Measurements from ENCODE around the gene EAPP.
"Not testable (repeated sequence)": the region's sequence is repeated elsewhere in the genome, so short reads cannot be mapped to it uniquely, and the experiment has no call there.

EAPP gene

GRCh38 chr14:34549276-34549966 is 9.9 kb upstream of the EAPP start:
- H3K27me3 Mint-ChIP-seq; intact Hi-C loops (cut with micrococcal nuclease); H3K9me3 Mint-ChIP-seq; H3K36me3 Mint-ChIP-seq (ENCODE audit: low read depth); H3K27ac Mint-ChIP-seq; H3K4me3 Mint-ChIP-seq: not testable (repeated sequence)
- peaks cover 32% of the 10 kb centered on the region for H3K4me1 Mint-ChIP-seq (ENCODE audit: low read depth)

- Mint-ChIP-seq H3K9me3 (no peaks in the 10 kb centered on the region), H3K4me3 (peak overlapping the region; percentile 17), H3K4me1 (ENCODE audit: low read depth) (peaks cover 26% of the 10 kb centered on the region), H3K36me3 (ENCODE audit: low read depth) (no peaks in the 10 kb centered on the region), H3K27me3 (no peaks in the 10 kb centered on the region), H3K27ac (peak overlapping the region; percentile 58)
- intact Hi-C loops (cut with micrococcal nuclease): no loop called here
Measured at GRCh38 chr14:34548472-34548981, 9.0 kb upstream of the EAPP start.

GRCh38 chr14:34547136-34547520 is 7.6 kb upstream of the EAPP start:
- intact Hi-C loops (cut with micrococcal nuclease): not testable (repeated sequence)

GRCh38 chr14:34546272-34547135 is 7.0 kb upstream of the EAPP start:
- H3K36me3 Mint-ChIP-seq (ENCODE audit: low read depth); intact Hi-C loops (cut with micrococcal nuclease); H3K27ac Mint-ChIP-seq; H3K4me3 Mint-ChIP-seq; H3K27me3 Mint-ChIP-seq; H3K9me3 Mint-ChIP-seq: not testable (repeated sequence)
- H3K4me1 Mint-ChIP-seq (ENCODE audit: low read depth): peaks cover 21% of the 10 kb centered on the region

More at GRCh38 chr14:34547136-34547520, 7.6 kb upstream of the EAPP start:
- H3K4me1 Mint-ChIP-seq (ENCODE audit: low read depth): peaks cover 26% of the 10 kb centered on the region
- H3K9me3 Mint-ChIP-seq; H3K36me3 Mint-ChIP-seq (ENCODE audit: low read depth); H3K27ac Mint-ChIP-seq; H3K27me3 Mint-ChIP-seq; H3K4me3 Mint-ChIP-seq: not testable (repeated sequence)

GRCh38 chr14:34540181-34541059 is 919 bp upstream of the EAPP start:
- H3K4me1 Mint-ChIP-seq (ENCODE audit: low read depth); H3K9me3 Mint-ChIP-seq; intact Hi-C loops (cut with micrococcal nuclease); H3K27me3 Mint-ChIP-seq: not testable (repeated sequence)
- H3K4me3 Mint-ChIP-seq: peak overlapping the region; percentile 97
- peak overlapping the region; percentile 99 for H3K27ac Mint-ChIP-seq
- peaks cover 25% of the 10 kb centered on the region for H3K36me3 Mint-ChIP-seq (ENCODE audit: low read depth)

GRCh38 chr14:34538871-34539406 is 562 bp downstream of the EAPP start:
- peak overlapping the region; percentile 99 for H3K27ac Mint-ChIP-seq
- H3K4me3 Mint-ChIP-seq: peak overlapping the region; percentile 97
- peaks cover 40% of the 10 kb centered on the region for H3K36me3 Mint-ChIP-seq (ENCODE audit: low read depth)

GRCh38 chr14:34538096-34538495 is 1.4 kb downstream of the EAPP start:
- peaks cover 48% of the 10 kb centered on the region for H3K36me3 Mint-ChIP-seq (ENCODE audit: low read depth)
- peak overlapping the region; percentile 32 for H3K4me3 Mint-ChIP-seq
- intact Hi-C loops (cut with micrococcal nuclease): loop anchor here (5.0 kb wide), 2 partner anchors 76 to 206 kb away; partner anchors contain the start of gene SPTSSA
- not testable (repeated sequence) for H3K27ac Mint-ChIP-seq; H3K4me1 Mint-ChIP-seq (ENCODE audit: low read depth); H3K27me3 Mint-ChIP-seq; H3K9me3 Mint-ChIP-seq

More at GRCh38 chr14:34538871-34539406, 562 bp downstream of the EAPP start:
- H3K9me3 Mint-ChIP-seq: no peaks in the 10 kb centered on the region
- peaks cover 9% of the 10 kb centered on the region for H3K4me1 Mint-ChIP-seq (ENCODE audit: low read depth)
- H3K27me3 Mint-ChIP-seq: no peaks in the 10 kb centered on the region
- intact Hi-C loops (cut with micrococcal nuclease): loop anchor here (5.0 kb wide), 2 partner anchors 77 to 207 kb away; partner anchors contain the start of gene SPTSSA

- no peaks in the 10 kb centered on the region for H3K27me3 Mint-ChIP-seq
- no peak overlapping the region for H3K27ac Mint-ChIP-seq
- no peak overlapping the region for H3K4me3 Mint-ChIP-seq
- intact Hi-C loops (cut with micrococcal nuclease): loop anchor here (5.0 kb wide), 2 partner anchors 75 to 205 kb away; partner anchors contain the start of gene SPTSSA
- H3K36me3 Mint-ChIP-seq (ENCODE audit: low read depth): peaks cover 53% of the 10 kb centered on the region
- no peaks in the 10 kb centered on the region for H3K9me3 Mint-ChIP-seq
- H3K4me1 Mint-ChIP-seq (ENCODE audit: low read depth): peaks cover 9% of the 10 kb centered on the region
Measured at GRCh38 chr14:34537677-34538009, 1.9 kb downstream of the EAPP start.

GRCh38 chr14:34536951-34537676 is 2.4 kb downstream of the EAPP start:
- intact Hi-C loops (cut with micrococcal nuclease): loop anchor here (5.0 kb wide), 2 partner anchors 75 to 205 kb away; partner anchors contain the start of gene SPTSSA
- peaks cover 9% of the 10 kb centered on the region for H3K4me1 Mint-ChIP-seq (ENCODE audit: low read depth)
- H3K4me3 Mint-ChIP-seq: no peak overlapping the region
- no peaks in the 10 kb centered on the region for H3K27me3 Mint-ChIP-seq
- H3K27ac Mint-ChIP-seq: no peak overlapping the region
- H3K36me3 Mint-ChIP-seq (ENCODE audit: low read depth): peaks cover 58% of the 10 kb centered on the region
- no peaks in the 10 kb centered on the region for H3K9me3 Mint-ChIP-seq

GRCh38 chr14:34527591-34527990 is 11.9 kb downstream of the EAPP start:
- no peak overlapping the region for H3K27ac Mint-ChIP-seq
- intact Hi-C loops (cut with micrococcal nuclease): no loop called here
- H3K9me3 Mint-ChIP-seq: no peaks in the 10 kb centered on the region
- no peaks in the 10 kb centered on the region for H3K27me3 Mint-ChIP-seq
- H3K4me1 Mint-ChIP-seq (ENCODE audit: low read depth): peaks cover 6% of the 10 kb centered on the region
- no peak overlapping the region for H3K4me3 Mint-ChIP-seq
- H3K36me3 Mint-ChIP-seq (ENCODE audit: low read depth): peaks cover 100% of the 10 kb centered on the region

- intact Hi-C loops (cut with micrococcal nuclease); H3K4me1 Mint-ChIP-seq (ENCODE audit: low read depth); H3K27ac Mint-ChIP-seq; H3K27me3 Mint-ChIP-seq; H3K4me3 Mint-ChIP-seq; H3K9me3 Mint-ChIP-seq: not testable (repeated sequence)
- peaks cover 100% of the 10 kb centered on the region for H3K36me3 Mint-ChIP-seq (ENCODE audit: low read depth)
Measured at GRCh38 chr14:34524216-34524615, 15.3 kb downstream of the EAPP start.

- Mint-ChIP-seq H3K4me3 (no peak overlapping the region), H3K27me3 (no peaks in the 10 kb centered on the region), H3K36me3 (ENCODE audit: low read depth) (peaks cover 100% of the 10 kb centered on the region), H3K4me1 (ENCODE audit: low read depth) (peaks cover 6% of the 10 kb centered on the region), H3K27ac (no peak overlapping the region), H3K9me3 (no peaks in the 10 kb centered on the region)
- intact Hi-C loops (cut with micrococcal nuclease): no loop called here
Measured at GRCh38 chr14:34522496-34522895, 17.0 kb downstream of the EAPP start.

- peaks cover 100% of the 10 kb centered on the region for H3K36me3 Mint-ChIP-seq (ENCODE audit: low read depth)
- H3K27ac Mint-ChIP-seq; H3K4me1 Mint-ChIP-seq (ENCODE audit: low read depth); H3K4me3 Mint-ChIP-seq; intact Hi-C loops (cut with micrococcal nuclease); H3K9me3 Mint-ChIP-seq; H3K27me3 Mint-ChIP-seq: not testable (repeated sequence)
Measured at GRCh38 chr14:34521071-34521470, 18.4 kb downstream of the EAPP start.
